Measurements from ENCODE around the gene SLC26A2.

- no peak for TF ChIP-seq CTCF (conservative IDR thresholded peaks at IDR 0.05 in 1 of 2, IDR thresholded peaks at IDR 0.05 in 1 of 2; ENCODE audit: extremely low read depth in 1 of 2, insufficient read depth in 1 of 2, low read depth in 1 of 2, low read length in 2 of 2)
- TF ChIP-seq EZH2 (IDR thresholded peaks at IDR 0.05; ENCODE audit: borderline replicate concordance, low read length) = no peak
Observed at GRCh38 chr5:149946118-149946517, 14.4 kb upstream of the SLC26A2 start.
